Epithelial cell of esophagus (primary cell): ENCODE measurements around the gene NAT16.
"Not testable (repeated sequence)": the region's sequence is repeated elsewhere in the genome, so short reads cannot be mapped to it uniquely, and the experiment has no call there.

ENCODE experiments used
- DNase-seq: peaks from one replicate; pipeline ENCODE4 v3.0.0; 2010; ENCODE audit warnings: low read depth
- H3K4me3 ChIP-seq: 2 replicates; pipeline ENCODE4 v1.5.1; 2011; ENCODE audit warnings: mild to moderate bottlenecking, low read length, control low read depth
- CTCF ChIP-seq: IDR thresholded peaks from 2 replicates; pipeline ENCODE4 v1.5.1; 2011; ENCODE audit warnings: low read depth, mild to moderate bottlenecking, low read length, control low read depth, inconsistent platforms; ENCODE audit not compliant: insufficient read depth; ENCODE audit errors: missing control alignments

Gene NAT16

GRCh38 chr7:101138213-101138870 is 41.8 kb downstream of the NAT16 start:
- H3K4me3 ChIP-seq, result no peak overlapping the region
- DNase-seq, result peak; percentile 98
- peak; percentile 32 for TF ChIP-seq CTCF

DNA sequence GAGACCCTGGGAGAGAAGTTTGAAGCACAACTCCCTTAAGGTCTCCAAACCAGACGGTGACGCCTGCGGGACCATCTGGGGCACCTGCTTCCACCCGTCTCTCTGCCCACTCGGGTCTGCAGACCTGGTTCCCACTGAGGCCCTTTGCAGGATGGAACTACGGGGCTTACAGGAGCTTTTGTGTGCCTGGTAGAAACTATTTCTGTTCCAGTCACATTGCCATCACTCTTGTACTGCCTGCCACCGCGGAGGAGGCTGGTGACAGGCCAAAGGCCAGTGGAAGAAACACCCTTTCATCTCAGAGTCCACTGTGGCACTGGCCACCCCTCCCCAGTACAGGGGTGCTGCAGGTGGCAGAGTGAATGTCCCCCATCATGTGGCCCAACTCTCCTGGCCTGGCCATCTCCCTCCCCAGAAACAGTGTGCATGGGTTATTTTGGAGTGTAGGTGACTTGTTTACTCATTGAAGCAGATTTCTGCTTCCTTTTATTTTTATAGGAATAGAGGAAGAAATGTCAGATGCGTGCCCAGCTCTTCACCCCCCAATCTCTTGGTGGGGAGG is 42.4 kb downstream of the NAT16 start:
- no peak overlapping the region for H3K4me3 ChIP-seq
- TF ChIP-seq CTCF, result no peak
- DNase-seq, result no peak

GRCh38 chr7:101134399-101134980 is 45.6 kb downstream of the NAT16 start:
- H3K4me3 ChIP-seq, result no peak overlapping the region
- DNase-seq, result no peak
- no peak for TF ChIP-seq CTCF

- H3K4me3 ChIP-seq, result no peak overlapping the region
- DNase-seq, result no peak
- no peak for TF ChIP-seq CTCF
Observed at GRCh38 chr7:101133621-101134398, 46.3 kb downstream of the NAT16 start.

DNA sequence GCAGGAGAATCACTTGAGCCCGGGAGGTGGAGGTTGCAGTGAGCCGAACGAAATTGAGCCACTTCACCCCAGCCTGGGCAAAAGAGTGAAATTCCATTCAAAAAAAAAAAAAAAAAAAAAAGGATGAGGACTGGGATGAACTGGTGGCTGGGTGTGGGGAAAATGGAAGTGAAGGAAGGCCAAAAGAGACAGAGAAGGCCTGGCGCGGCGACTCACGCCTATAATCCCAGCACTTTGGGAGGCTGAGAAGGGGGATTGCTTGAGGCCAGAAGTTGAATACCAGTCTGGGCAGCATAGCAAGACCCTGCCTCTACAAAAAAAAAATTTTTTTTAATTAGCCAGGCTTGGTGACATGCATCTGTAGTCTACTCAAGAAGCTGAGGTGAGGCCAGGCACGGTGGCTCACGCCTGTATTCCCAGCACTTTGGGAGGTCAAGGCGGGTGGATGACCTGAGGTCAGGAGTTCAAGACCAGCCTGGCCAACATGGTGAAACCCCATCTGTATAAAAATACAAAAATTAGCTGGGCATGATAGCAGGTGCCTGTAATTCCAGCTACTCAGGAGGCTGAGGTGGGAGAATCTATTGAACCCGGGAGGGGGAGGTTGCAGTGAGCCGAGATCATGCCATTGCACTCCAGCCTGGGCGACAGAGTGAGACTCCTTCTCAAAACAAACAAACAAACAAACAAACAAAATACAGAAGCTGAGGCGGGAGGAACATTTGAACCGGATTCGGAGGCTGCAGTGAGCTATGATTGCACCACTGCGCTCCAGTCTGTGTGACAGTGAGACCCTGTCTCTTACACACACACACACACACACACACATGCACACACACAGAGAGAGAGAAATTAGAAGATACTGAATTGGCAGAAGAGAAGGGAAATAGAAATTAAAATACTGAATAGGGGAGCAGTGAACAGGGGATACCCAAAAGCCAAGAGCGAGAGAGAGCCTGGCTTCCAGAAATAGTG is 47.2 kb downstream of the NAT16 start:
- DNase-seq, H3K4me3 ChIP-seq: not testable (repeated sequence)

DNA sequence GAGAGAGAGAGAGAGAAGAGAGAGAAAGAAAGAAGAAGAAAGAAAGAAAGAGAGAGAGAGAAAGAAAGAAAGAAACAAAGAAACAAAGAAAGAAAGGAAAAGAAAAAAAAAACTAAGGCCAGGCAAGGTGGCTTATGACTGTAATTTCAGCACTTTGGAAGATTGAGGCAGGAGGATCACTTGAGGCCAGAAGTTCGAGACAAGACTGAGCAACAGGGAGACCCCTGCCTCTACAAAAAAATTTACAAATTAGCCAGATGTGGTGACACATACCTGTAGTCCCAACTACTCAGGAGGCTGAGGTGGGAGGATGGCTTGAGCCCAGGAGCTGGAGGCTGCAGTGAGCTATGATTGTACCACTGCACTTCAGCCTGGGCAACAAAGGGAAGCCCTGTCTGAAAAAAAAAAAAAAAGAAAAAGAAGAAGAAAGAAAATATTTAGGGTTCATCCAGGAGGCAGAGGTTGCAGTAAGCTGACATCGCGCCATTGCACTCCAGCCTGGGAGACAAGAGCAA is 50.4 kb downstream of the NAT16 start:
- TF ChIP-seq CTCF, result no peak
- no peak for DNase-seq
- H3K4me3 ChIP-seq, result no peak overlapping the region
